ENCODE results near the gene LGI4.

GRCh38 chr19:35178701-35179100 is 43.8 kb upstream of the LGI4 start:
- no peak for TF ChIP-seq CTCF (IDR thresholded peaks at IDR 0.05)
- TF ChIP-seq POLR2A (IDR thresholded peaks at IDR 0.05; ENCODE audit: low read depth), result no peak

Measured in esophagus muscularis mucosa (tissue), 3 donors.